SK-N-SH treated with all-trans-retinoic acid at 6 μM for 48 hours (cell line): ENCODE results near the gene LINC00632.

Source experiments
- ATAC-seq: fragments of 200-7000 bp; cut with Tn5 transposase; 3 replicates; pipeline ENCODE4 v1.9.1; 2020; ENCODE audit warnings: mild to moderate bottlenecking, moderate library complexity
- ARNTL ChIP-seq: fragments of 450-650 bp; formaldehyde crosslinking; IDR thresholded peaks from 2 replicates; pipeline ENCODE4 v1.5.0; 2020; ENCODE audit warnings: low read depth, mild to moderate bottlenecking, moderate library complexity, borderline replicate concordance
- BACH2 ChIP-seq: fragments of 250-450 bp; sonication (Bioruptor Pico); IDR thresholded peaks from 2 replicates; pipeline ENCODE4 v1.9.0; 2021; ENCODE audit warnings: mild to moderate bottlenecking, borderline replicate concordance
- CREB5 ChIP-seq: fragments of 250-450 bp; sonication (Bioruptor Pico); IDR thresholded peaks from 2 replicates; pipeline ENCODE4 v1.5.1; 2020; ENCODE audit warnings: low read depth, mild to moderate bottlenecking, moderate library complexity
- CSDC2 ChIP-seq: fragments of 250-450 bp; sonication (Bioruptor Pico); IDR thresholded peaks from 2 replicates; pipeline ENCODE4 v1.5.0; 2020; ENCODE audit warnings: mild to moderate bottlenecking, moderate library complexity
- ESRRG ChIP-seq: fragments of 250-450 bp; sonication (Bioruptor Pico); IDR thresholded peaks from 2 replicates; pipeline ENCODE4 v1.6.1; 2021; ENCODE audit warnings: mild to moderate bottlenecking
- GLIS3 ChIP-seq: fragments of 250-450 bp; sonication (Bioruptor Pico); IDR thresholded peaks from 2 replicates; pipeline ENCODE4 v1.5.0; 2020; ENCODE audit warnings: mild to moderate bottlenecking, moderate library complexity
- ISL1 ChIP-seq: fragments of 250-450 bp; sonication (Bioruptor Pico); IDR thresholded peaks from 2 replicates; pipeline ENCODE4 v2.1.2; 2022; ENCODE audit warnings: mild to moderate bottlenecking, moderate library complexity
- OSR1 ChIP-seq: fragments of 250-450 bp; sonication (Bioruptor Pico); IDR thresholded peaks from 2 replicates; pipeline ENCODE4 v1.8.0; 2022; ENCODE audit warnings: moderate library complexity, mild to moderate bottlenecking, inconsistent platforms
- POU6F1 ChIP-seq: fragments of 250-450 bp; sonication (Bioruptor Pico); IDR thresholded peaks from 2 replicates; pipeline ENCODE4 v1.8.0; 2021; ENCODE audit warnings: low read depth, mild to moderate bottlenecking, moderate library complexity, borderline replicate concordance
- PPARA ChIP-seq: fragments of 250-450 bp; sonication (Bioruptor Pico); IDR thresholded peaks from 2 replicates; pipeline ENCODE4 v1.5.0; 2020; ENCODE audit warnings: mild to moderate bottlenecking, borderline replicate concordance
- RARB ChIP-seq: fragments of 250-450 bp; sonication (Bioruptor Pico); IDR thresholded peaks from 2 replicates; pipeline ENCODE4 v1.8.0; 2021; ENCODE audit warnings: mild to moderate bottlenecking, moderate library complexity
- SNAI2 ChIP-seq: fragments of 250-450 bp; sonication (Bioruptor Pico); IDR thresholded peaks from 2 replicates; pipeline ENCODE4 v1.5.0; 2020; ENCODE audit warnings: mild to moderate bottlenecking, moderate library complexity
- TCF4 ChIP-seq: fragments of 250-450 bp; sonication (Bioruptor Pico); IDR thresholded peaks from 2 replicates; pipeline ENCODE4 v1.8.0; 2021; ENCODE audit warnings: mild to moderate bottlenecking, moderate library complexity, borderline replicate concordance
- TOX ChIP-seq: fragments of 250-450 bp; sonication (Bioruptor Pico); IDR thresholded peaks from 2 replicates; pipeline ENCODE4 v1.8.0; 2021; ENCODE audit warnings: mild to moderate bottlenecking, moderate library complexity, borderline replicate concordance
- TSHZ2 ChIP-seq: fragments of 250-450 bp; sonication (Bioruptor Pico); IDR thresholded peaks from 2 replicates; pipeline ENCODE4 v1.5.0; 2020; ENCODE audit warnings: mild to moderate bottlenecking, moderate library complexity
- ZC3H10 ChIP-seq: fragments of 250-450 bp; sonication (Bioruptor Pico); IDR thresholded peaks from 2 replicates; pipeline ENCODE4 v1.5.1; 2021; ENCODE audit warnings: mild to moderate bottlenecking, moderate library complexity
- ZFP3 ChIP-seq: fragments of 250-450 bp; sonication (Bioruptor Pico); IDR thresholded peaks from 2 replicates; pipeline ENCODE4 v1.5.0; 2020; ENCODE audit warnings: mild to moderate bottlenecking, moderate library complexity
- ZFP30 ChIP-seq: fragments of 450-650 bp; formaldehyde crosslinking; IDR thresholded peaks from 2 replicates; pipeline ENCODE4 v1.5.0; 2022; ENCODE audit warnings: mild to moderate bottlenecking, moderate library complexity
- ZNF565 ChIP-seq: fragments of 450-650 bp; formaldehyde crosslinking; conservative IDR thresholded peaks from 2 replicates; pipeline ENCODE4 v1.5.0; 2020; ENCODE audit warnings: low read depth, mild to moderate bottlenecking, moderate library complexity
- ZNF70 ChIP-seq: fragments of 450-650 bp; formaldehyde crosslinking; IDR thresholded peaks from 2 replicates; pipeline ENCODE4 v1.5.0; 2020; ENCODE audit warnings: mild to moderate bottlenecking, moderate library complexity
- ZNF8 ChIP-seq: fragments of 450-650 bp; formaldehyde crosslinking; IDR thresholded peaks from 2 replicates; pipeline ENCODE4 v1.5.0; 2020; ENCODE audit warnings: mild to moderate bottlenecking, moderate library complexity
- TF ChIP-seq, protein P1 (sequence below): fragments of 250-450 bp; sonication (Bioruptor Pico); IDR thresholded peaks from 2 replicates; pipeline ENCODE4 v1.5.1; 2021; ENCODE audit warnings: mild to moderate bottlenecking, moderate library complexity

The LINC00632 gene

GRCh38 chrX:140815868-140816267 is 106.3 kb downstream of the LINC00632 start (continued):
- TF ChIP-seq TSHZ2 (CRISPR knock-in tag) (no peak), BACH2 (no peak), OSR1 (no peak), GLIS3 (no peak), PPARA (CRISPR knock-in tag) (no peak), ZNF565 (CRISPR knock-in tag) (no peak)
- TF ChIP-seq, all 23 proteins: peak for 0

DNA sequence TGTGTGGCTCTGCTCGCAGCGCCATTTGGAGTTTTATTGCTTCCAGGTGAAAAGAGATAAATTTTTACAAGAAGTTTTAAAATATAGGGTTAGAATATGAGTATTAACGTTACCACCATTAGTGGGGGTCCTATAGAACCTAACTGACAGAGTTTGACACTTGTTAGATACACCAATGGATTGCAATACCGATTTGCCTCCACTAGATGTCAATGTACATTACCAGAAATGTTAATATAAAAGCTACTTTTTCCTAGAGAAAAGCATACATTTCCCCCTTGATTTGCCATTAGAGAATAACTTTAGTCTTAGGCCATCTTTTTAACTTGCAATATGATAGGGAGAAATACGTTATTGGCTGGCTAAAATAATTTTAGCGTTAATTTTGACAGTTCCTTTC is 108.4 kb downstream of the LINC00632 start:
- peak; percentile 51; the same call in 2 of the 3 replicates for ATAC-seq
- no peak for TF ChIP-seq ZNF565 (CRISPR knock-in tag)
- TF ChIP-seq BACH2 = no peak
- TF ChIP-seq ZFP30 (CRISPR knock-in tag) = no peak
- no peak for TF ChIP-seq PPARA (CRISPR knock-in tag)
- TF ChIP-seq CSDC2 (CRISPR knock-in tag) = no peak
- no peak for TF ChIP-seq ISL1 (CRISPR knock-in tag)
- TF ChIP-seq ESRRG (CRISPR knock-in tag) = no peak
- no peak for TF ChIP-seq RARB (CRISPR knock-in tag)
- no peak for TF ChIP-seq ARNTL
- no peak for TF ChIP-seq ZNF70
- no peak for TF ChIP-seq TSHZ2 (CRISPR knock-in tag)

- ATAC-seq = no peak
Observed at GRCh38 chrX:140821280-140821679, 111.7 kb downstream of the LINC00632 start.

More at GRCh38 chrX:140821280-140821679, 111.7 kb downstream of the LINC00632 start:
- TF ChIP-seq BACH2 (no peak), ZC3H10 (CRISPR knock-in tag) (no peak), CSDC2 (CRISPR knock-in tag) (no peak), TCF4 (CRISPR knock-in tag) (no peak), ZFP3 (CRISPR knock-in tag) (no peak), POU6F1 (no peak), ZNF8 (CRISPR knock-in tag) (no peak), SNAI2 (CRISPR knock-in tag) (no peak), PPARA (CRISPR knock-in tag) (no peak), CREB5 (CRISPR knock-in tag) (no peak), ARNTL (no peak), TSHZ2 (CRISPR knock-in tag) (no peak), TOX (CRISPR knock-in tag) (no peak), ISL1 (CRISPR knock-in tag) (no peak), RARB (CRISPR knock-in tag) (no peak), OSR1 (no peak), ZNF565 (CRISPR knock-in tag) (no peak), ESRRG (CRISPR knock-in tag) (no peak)
- TF ChIP-seq, protein P1, sequence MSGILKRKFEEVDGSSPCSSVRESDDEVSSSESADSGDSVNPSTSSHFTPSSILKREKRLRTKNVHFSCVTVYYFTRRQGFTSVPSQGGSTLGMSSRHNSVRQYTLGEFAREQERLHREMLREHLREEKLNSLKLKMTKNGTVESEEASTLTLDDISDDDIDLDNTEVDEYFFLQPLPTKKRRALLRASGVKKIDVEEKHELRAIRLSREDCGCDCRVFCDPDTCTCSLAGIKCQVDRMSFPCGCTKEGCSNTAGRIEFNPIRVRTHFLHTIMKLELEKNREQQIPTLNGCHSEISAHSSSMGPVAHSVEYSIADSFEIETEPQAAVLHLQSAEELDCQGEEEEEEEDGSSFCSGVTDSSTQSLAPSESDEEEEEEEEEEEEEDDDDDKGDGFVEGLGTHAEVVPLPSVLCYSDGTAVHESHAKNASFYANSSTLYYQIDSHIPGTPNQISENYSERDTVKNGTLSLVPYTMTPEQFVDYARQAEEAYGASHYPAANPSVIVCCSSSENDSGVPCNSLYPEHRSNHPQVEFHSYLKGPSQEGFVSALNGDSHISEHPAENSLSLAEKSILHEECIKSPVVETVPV (CRISPR knock-in tag) = no peak
- TF ChIP-seq, all 23 proteins: peak for 0
